ENCODE results near the gene POP5.
"Not testable (repeated sequence)": the region's sequence is repeated elsewhere in the genome, so short reads cannot be mapped to it uniquely, and the experiment has no call there.

POP5 gene

GRCh38 chr12:120536064-120536791, 45.0 kb downstream of the POP5 start:
- DNase-seq (ENCODE audit: low spot score), result no peak

- DNase-seq (ENCODE audit: low spot score), result peak; percentile 76
Measured at GRCh38 chr12:120534703-120535655, 46.2 kb downstream of the POP5 start.

GRCh38 chr12:120534203-120534702, 46.9 kb downstream of the POP5 start, which contains the start of gene RNF10:
Gene RNF10, plus strand, starts transcription at chr12:120534356. Its CDS starts 456 bp downstream, at chr12:120534812.
- peak; percentile 87 for DNase-seq (ENCODE audit: low spot score)

- DNase-seq (ENCODE audit: low spot score), result no peak
Measured at GRCh38 chr12:120532701-120533238, 48.4 kb downstream of the POP5 start.

- DNase-seq (ENCODE audit: low spot score), result not testable (repeated sequence)
Measured at GRCh38 chr12:120530418-120530761, 50.8 kb downstream of the POP5 start.

GRCh38 chr12:120529641-120530417, 51.4 kb downstream of the POP5 start:
- DNase-seq (ENCODE audit: low spot score), result peak; percentile 76

- DNase-seq (ENCODE audit: low spot score), result peak; percentile 74
Measured at GRCh38 chr12:120528861-120529525, 52.2 kb downstream of the POP5 start, which contains the start of gene COQ5. Gene COQ5, minus strand, starts transcription at chr12:120529158. Its CDS starts 17 bp downstream, at chr12:120529141.

Measured in SW480 (cell line).